Keratinocyte (primary cell): ENCODE results near the gene CNOT6.

ENCODE experiments used
- CTCF ChIP-seq, 3 experiments: IDR thresholded peaks in 1 of 3; conservative IDR thresholded peaks in 1 of 3; optimal IDR thresholded peaks in 1 of 3; 2 replicates in 2 of 3; 3 replicates in 1 of 3; pipeline versions ENCODE3 to v1.5.1; 2011; ENCODE audit warnings: low read length in 3 of 3, mild to moderate bottlenecking in 3 of 3, moderate library complexity in 2 of 3, control low read depth in 1 of 3, inconsistent platforms in 1 of 3; ENCODE audit not compliant: insufficient read depth in 2 of 3; ENCODE audit errors: extremely low read depth in 1 of 3
- EZH2 ChIP-seq: IDR thresholded peaks from one replicate; pipeline ENCODE4 v1.6.1; 2012; ENCODE audit warnings: inconsistent platforms, mild to moderate bottlenecking, low read length, moderate library complexity

- no peak for TF ChIP-seq CTCF (optimal IDR thresholded peaks at IDR 0.05 in 1 of 3, IDR thresholded peaks at IDR 0.05 in 1 of 3, conservative IDR thresholded peaks at IDR 0.05 in 1 of 3; ENCODE audit: extremely low read depth in 1 of 3, insufficient read depth in 2 of 3, low read length in 3 of 3)
- no peak for TF ChIP-seq EZH2
Observed at GRCh38 chr5:180598316-180598701, 104.1 kb downstream of the CNOT6 start.
